IPS-15b (cell line): Measurements from ENCODE around the gene PCDHB13.
"Not testable (repeated sequence)": the region's sequence is repeated elsewhere in the genome, so short reads cannot be mapped to it uniquely, and the experiment has no call there.

ENCODE experiments used
- H3K27me3 ChIP-seq: one replicate; pipeline ENCODE4 v1.6.1; 2013; ENCODE audit warnings: low read length; ENCODE audit not compliant: control insufficient read depth, insufficient read depth
- H3K36me3 ChIP-seq: one replicate; pipeline ENCODE4 v1.6.1; 2013; ENCODE audit warnings: low read length; ENCODE audit not compliant: control insufficient read depth, insufficient read depth
- H3K4me1 ChIP-seq: one replicate; pipeline ENCODE4 v1.6.1; 2013; ENCODE audit warnings: mild to moderate bottlenecking, low read length; ENCODE audit not compliant: control insufficient read depth, insufficient read depth
- H3K4me3 ChIP-seq: one replicate; pipeline ENCODE4 v1.5.1; 2013; ENCODE audit warnings: low read depth, low read length
- H3K9ac ChIP-seq: one replicate; pipeline ENCODE4 v1.6.1; 2013; ENCODE audit warnings: low read depth, mild to moderate bottlenecking, low read length
- H3K9me3 ChIP-seq: one replicate; pipeline ENCODE4 v1.6.1; 2013; ENCODE audit warnings: mild to moderate bottlenecking, low read length; ENCODE audit not compliant: control insufficient read depth, insufficient read depth

PCDHB13 gene

GRCh38 chr5:141213656-141214339 lies at the start of gene PCDHB13:
Gene PCDHB13, plus strand, starts transcription at chr5:141213919. Its CDS starts 205 bp downstream, at chr5:141214124.
- H3K9ac ChIP-seq, H3K27me3 ChIP-seq, H3K36me3 ChIP-seq, H3K9me3 ChIP-seq, H3K4me1 ChIP-seq, H3K4me3 ChIP-seq: not testable (repeated sequence)

GRCh38 chr5:141172381-141173204 lies 41.1 kb upstream of the PCDHB13 start, which contains the start of gene PCDHB7:
Gene PCDHB7, plus strand, starts transcription at chr5:141172644. Its CDS starts 192 bp downstream, at chr5:141172836.
- Histone ChIP-seq H3K9me3 (peaks cover 3% of the 10 kb centered on the region), H3K4me3 (no peak within 1 kb of the TSS), H3K36me3 (no peaks in the 10 kb centered on the region), H3K4me1 (no peaks in the 10 kb centered on the region), H3K9ac (no peak within 1 kb of the TSS), H3K27me3 (no peaks in the 10 kb centered on the region)

GRCh38 chr5:141174291-141175104 lies 39.2 kb upstream of the PCDHB13 start:
- not testable (repeated sequence) for H3K9me3 ChIP-seq

GRCh38 chr5:141175933-141176332 lies 37.8 kb upstream of the PCDHB13 start:
- Histone ChIP-seq H3K36me3 (no peaks in the 10 kb centered on the region), H3K4me3 (no peak overlapping the region), H3K9me3 (peaks cover 7% of the 10 kb centered on the region), H3K27me3 (no peaks in the 10 kb centered on the region), H3K4me1 (no peaks in the 10 kb centered on the region), H3K9ac (no peak overlapping the region)

More at GRCh38 chr5:141174291-141175104, 39.2 kb upstream of the PCDHB13 start:
- H3K36me3 ChIP-seq, H3K4me3 ChIP-seq, H3K4me1 ChIP-seq, H3K9ac ChIP-seq, H3K27me3 ChIP-seq: not testable (repeated sequence)

GRCh38 chr5:141177577-141178191 lies 36.0 kb upstream of the PCDHB13 start, which contains the start of gene PCDHB8:
Gene PCDHB8, plus strand, starts transcription at chr5:141177790. Its CDS starts 245 bp downstream, at chr5:141178035.
- not testable (repeated sequence) for H3K9me3 ChIP-seq, H3K4me1 ChIP-seq, H3K36me3 ChIP-seq, H3K9ac ChIP-seq, H3K4me3 ChIP-seq, H3K27me3 ChIP-seq

- not testable (repeated sequence) for H3K36me3 ChIP-seq, H3K4me1 ChIP-seq, H3K9me3 ChIP-seq, H3K9ac ChIP-seq, H3K27me3 ChIP-seq, H3K4me3 ChIP-seq
Measured at GRCh38 chr5:141179371-141179770, 34.3 kb upstream of the PCDHB13 start.

GRCh38 chr5:141179876-141180275 lies 33.8 kb upstream of the PCDHB13 start:
- not testable (repeated sequence) for H3K36me3 ChIP-seq, H3K27me3 ChIP-seq, H3K4me1 ChIP-seq, H3K9me3 ChIP-seq, H3K4me3 ChIP-seq, H3K9ac ChIP-seq

- no peak overlapping the region for H3K9ac ChIP-seq
- no peaks in the 10 kb centered on the region for H3K27me3 ChIP-seq
- H3K4me1 ChIP-seq: no peaks in the 10 kb centered on the region
- H3K4me3 ChIP-seq: no peak overlapping the region
- peaks cover 6% of the 10 kb centered on the region for H3K9me3 ChIP-seq
- no peaks in the 10 kb centered on the region for H3K36me3 ChIP-seq
Measured at GRCh38 chr5:141180313-141180712, 33.4 kb upstream of the PCDHB13 start.

- H3K27me3 ChIP-seq: no peaks in the 10 kb centered on the region
- no peaks in the 10 kb centered on the region for H3K36me3 ChIP-seq
- no peak within 1 kb of the TSS for H3K9ac ChIP-seq
- H3K4me3 ChIP-seq: no peak within 1 kb of the TSS
- no peaks in the 10 kb centered on the region for H3K4me1 ChIP-seq
- H3K9me3 ChIP-seq: peaks cover 3% of the 10 kb centered on the region
Measured at GRCh38 chr5:141182248-141182647, 31.5 kb upstream of the PCDHB13 start, which contains the start of gene PCDHB16. Gene PCDHB16, plus strand, starts transcription at chr5:141182387. Its CDS starts 173 bp downstream, at chr5:141182560.

- not testable (repeated sequence) for H3K4me1 ChIP-seq, H3K9ac ChIP-seq, H3K27me3 ChIP-seq, H3K4me3 ChIP-seq, H3K9me3 ChIP-seq, H3K36me3 ChIP-seq
Measured at GRCh38 chr5:141184117-141184855, 29.4 kb upstream of the PCDHB13 start.
